Right kidney (tissue), 1 donor: ENCODE data around the gene TFAP2A.

Experiments
- DNase-seq: peaks from one replicate; pipeline ENCODE4 v3.0.0-alpha.2; 2016

TFAP2A gene

GRCh38 chr6:10400330-10400729 is 14.5 kb downstream of the TFAP2A start:
- no peak for DNase-seq

GRCh38 chr6:10399451-10399850 is 15.4 kb downstream of the TFAP2A start:
- DNase-seq, result no peak

- DNase-seq, result peak; percentile 58
Observed at GRCh38 chr6:10398446-10399218, 16.2 kb downstream of the TFAP2A start.

- peak; percentile 3 for DNase-seq
Observed at GRCh38 chr6:10397756-10398445, 17.0 kb downstream of the TFAP2A start.

GRCh38 chr6:10396785-10397184 is 18.1 kb downstream of the TFAP2A start:
- DNase-seq, result peak; percentile 16

GRCh38 chr6:10395704-10396546 is 18.9 kb downstream of the TFAP2A start:
- DNase-seq, result peak; percentile 55

GRCh38 chr6:10395171-10395703 is 19.6 kb downstream of the TFAP2A start:
- DNase-seq, result no peak

GRCh38 chr6:10393544-10394225 is 21.2 kb downstream of the TFAP2A start:
- DNase-seq, result peak; percentile 19

- peak; percentile 46 for DNase-seq
Observed at GRCh38 chr6:10391799-10392198, 23.1 kb downstream of the TFAP2A start.

GRCh38 chr6:10391299-10391630 is 23.6 kb downstream of the TFAP2A start:
- no peak for DNase-seq

GRCh38 chr6:10390495-10391298 is 24.2 kb downstream of the TFAP2A start:
- peak; percentile 59 for DNase-seq

- peak; percentile 59 for DNase-seq
Observed at GRCh38 chr6:10389739-10390494, 25.0 kb downstream of the TFAP2A start.

GRCh38 chr6:10386756-10387654 is 27.9 kb downstream of the TFAP2A start:
- DNase-seq, result peak; percentile 30

GRCh38 chr6:10386220-10386619 is 28.7 kb downstream of the TFAP2A start:
- peak; percentile 27 for DNase-seq

GRCh38 chr6:10385524-10386132 is 29.2 kb downstream of the TFAP2A start:
- DNase-seq, result peak; percentile 51

GRCh38 chr6:10384610-10385523 is 30.0 kb downstream of the TFAP2A start:
- peak; percentile 63 for DNase-seq

GRCh38 chr6:10384091-10384609 is 30.7 kb downstream of the TFAP2A start:
- no peak for DNase-seq
